DMS114 treated with DMSO at 0.1 percent for 48 hours (cell line): ENCODE results near the gene HDAC4.

Source experiments
- DNase-seq: peaks from one replicate; lab custom pipeline; 2025; ENCODE audit not compliant: unreplicated experiment; lab: John Stamatoyannopoulos, UW

Gene HDAC4

GRCh38 chr2:239101807-239102206, 299.0 kb downstream of the HDAC4 start:
- DNase-seq, result no peak

- DNase-seq, result no peak
Observed at GRCh38 chr2:239101071-239101470, 299.7 kb downstream of the HDAC4 start.

DNA sequence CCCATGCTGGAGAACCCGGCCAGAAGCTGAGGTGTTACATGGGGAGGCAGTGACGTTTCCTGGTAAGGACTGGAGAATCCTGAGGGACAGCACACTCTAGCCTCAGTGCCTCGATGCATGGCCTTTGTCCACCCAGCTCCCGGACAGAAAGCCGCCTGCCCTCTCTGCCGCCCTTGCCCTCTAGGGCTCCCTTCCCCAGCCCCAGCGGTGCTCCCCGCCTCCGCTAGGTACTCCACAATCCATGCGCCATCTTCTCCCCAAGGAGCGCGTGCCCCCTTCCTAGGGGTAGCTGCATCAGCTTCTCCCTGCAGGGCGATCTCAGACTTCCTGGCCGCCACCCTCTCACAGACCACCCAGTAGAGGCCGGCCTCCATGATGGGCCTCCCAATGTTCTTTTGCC, 301.3 kb downstream of the HDAC4 start:
- DNase-seq, result no peak

- DNase-seq, result no peak
Observed at GRCh38 chr2:239098288-239098970, 302.4 kb downstream of the HDAC4 start.

- no peak for DNase-seq
Observed at GRCh38 chr2:239097428-239097696, 303.5 kb downstream of the HDAC4 start.

DNA sequence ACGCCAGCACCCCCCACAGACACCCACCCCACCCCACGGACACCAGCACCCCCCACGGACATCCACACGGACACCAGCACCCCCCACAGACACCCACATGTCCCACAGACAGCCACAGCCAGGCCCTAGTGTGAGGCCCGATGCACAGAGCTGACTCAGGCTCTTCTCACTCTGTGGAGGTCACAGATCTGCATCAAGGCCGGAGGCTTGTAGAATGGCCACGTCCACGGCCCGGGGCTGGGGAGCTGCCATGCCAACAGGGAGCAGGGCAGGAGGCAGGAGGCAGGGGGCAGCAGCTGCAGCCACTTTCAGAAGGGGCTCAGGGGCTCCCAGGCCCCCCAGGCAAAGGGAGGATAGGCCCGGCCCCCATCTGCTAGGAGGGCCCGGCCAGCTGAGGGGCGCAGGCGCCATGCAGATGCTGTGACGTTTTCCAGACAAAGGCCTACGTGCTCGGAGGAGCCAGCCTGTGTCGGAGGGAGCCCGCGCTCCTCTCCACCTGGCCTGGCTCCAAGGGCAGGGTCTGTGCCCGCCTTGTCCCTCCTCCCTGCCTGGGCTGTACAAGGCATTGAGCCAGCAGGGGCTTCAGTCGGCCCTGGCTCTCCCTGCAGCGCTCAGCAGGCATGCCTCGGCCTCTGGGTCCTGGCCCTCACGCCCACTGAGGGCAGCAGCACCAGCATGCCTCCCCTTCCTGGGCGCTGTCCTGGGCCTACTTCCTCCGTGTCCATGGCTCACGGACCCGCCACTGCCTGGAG, 304.0 kb downstream of the HDAC4 start:
- DNase-seq, result no peak

DNA sequence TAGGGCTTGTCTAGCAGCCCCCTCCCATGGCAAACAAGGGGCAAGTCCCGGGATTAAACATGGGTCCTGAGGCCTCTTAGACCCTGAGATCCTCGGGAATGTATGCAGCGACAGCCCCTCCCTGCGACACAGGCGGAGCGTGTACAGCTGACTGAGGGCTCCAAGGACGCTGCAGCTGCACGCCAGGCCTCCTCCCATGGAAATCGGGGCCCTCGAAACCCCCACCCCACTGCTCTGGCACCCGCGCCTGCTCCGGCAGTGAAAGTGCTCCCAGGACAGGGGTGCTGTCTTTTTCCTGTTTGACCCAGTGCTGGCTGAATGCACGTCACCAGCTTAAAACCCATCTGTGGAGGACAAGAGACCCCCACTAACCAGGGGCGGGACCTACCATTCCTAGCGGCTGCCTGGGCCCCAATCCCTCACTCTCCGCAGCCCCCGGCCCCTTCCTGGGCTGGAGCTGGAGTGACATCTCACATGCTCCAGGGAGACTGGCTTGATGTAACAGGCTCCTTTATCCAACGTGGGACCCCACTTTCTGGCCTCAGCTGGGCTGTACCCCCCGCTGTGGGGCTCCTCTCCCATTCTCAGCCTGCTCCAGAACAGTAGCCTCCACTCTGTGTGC, 305.2 kb downstream of the HDAC4 start:
- no peak for DNase-seq

- no peak for DNase-seq
Observed at GRCh38 chr2:239094867-239095266, 306.0 kb downstream of the HDAC4 start.

GRCh38 chr2:239093952-239094351, 306.9 kb downstream of the HDAC4 start:
- DNase-seq, result no peak

DNA sequence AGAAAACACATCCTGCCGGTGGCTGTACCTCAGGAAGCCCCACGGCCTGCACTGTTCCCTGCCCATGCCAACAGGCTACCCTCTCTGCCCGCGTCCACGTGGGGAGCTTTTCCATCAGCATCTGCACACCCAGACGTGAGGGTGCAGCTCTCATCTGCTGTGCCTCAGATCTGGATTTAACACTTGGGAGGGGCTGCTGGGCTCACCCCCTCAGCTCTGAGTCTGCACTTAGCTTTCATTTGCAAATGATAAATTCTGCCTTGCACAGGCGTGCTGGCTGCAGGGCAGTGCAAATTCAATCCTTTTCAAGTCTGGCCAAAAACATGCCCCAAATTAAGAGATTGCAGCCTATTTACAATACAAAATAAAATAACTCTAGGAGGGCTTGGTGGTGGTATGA, 307.3 kb downstream of the HDAC4 start:
- no peak for DNase-seq

DNA sequence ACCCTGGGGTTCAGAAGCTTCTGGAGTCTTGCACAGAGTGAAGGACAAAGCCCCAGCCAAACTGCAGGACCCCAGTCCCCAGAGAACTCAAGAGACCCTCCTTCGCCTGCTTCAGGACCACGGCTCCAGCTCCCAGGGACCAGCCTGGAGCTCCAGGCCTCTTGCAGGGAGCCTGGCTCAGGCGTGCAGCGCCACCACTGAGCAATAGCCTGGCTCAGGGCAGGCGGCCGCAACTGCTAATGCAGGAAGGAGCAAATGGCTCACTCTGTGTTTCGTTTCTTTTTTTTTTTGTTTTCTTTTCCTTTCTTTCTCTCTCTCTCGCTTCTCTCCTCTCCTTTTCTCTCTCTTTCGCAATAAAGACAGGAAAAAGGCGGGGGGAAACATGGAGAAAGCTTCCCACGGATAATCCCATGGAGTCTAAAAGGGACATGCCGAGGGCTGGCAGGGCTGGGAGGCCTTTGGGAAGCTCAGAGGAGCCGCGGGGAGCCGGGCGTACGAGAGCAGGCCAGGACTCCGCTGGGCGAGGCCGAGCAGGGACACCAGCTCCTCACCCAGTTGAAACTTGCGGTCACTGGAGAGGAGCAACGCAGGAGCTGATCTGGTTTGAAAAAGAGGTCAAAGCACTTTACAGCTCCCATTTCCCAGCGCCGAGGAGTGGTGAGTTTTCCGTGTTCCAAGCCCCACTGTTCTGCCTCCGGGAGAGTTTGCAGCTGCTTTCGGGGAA, 308.1 kb downstream of the HDAC4 start:
- no peak for DNase-seq

DNA sequence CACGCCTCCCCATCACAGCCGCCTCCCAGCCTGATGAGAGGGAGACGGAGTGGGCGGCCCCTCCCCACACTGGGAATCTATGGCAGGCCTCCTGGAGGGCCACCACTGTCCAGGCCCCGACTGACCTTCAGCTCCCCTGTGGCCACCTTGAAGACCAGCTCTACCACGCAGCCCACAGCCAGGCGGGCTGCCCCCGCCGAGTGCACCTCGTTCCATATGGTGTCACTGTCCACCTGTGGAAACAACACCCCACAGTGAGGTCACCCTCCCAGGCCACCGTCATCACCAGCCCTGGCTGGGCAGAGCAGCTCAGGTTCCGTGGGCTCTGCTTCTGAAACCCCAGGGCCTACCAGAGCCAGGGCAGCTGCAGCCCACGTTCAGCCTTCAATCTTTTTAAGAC, 310.9 kb downstream of the HDAC4 start:
- no peak for DNase-seq

GRCh38 chr2:239087046-239087710, 313.6 kb downstream of the HDAC4 start:
- DNase-seq, result no peak

DNA sequence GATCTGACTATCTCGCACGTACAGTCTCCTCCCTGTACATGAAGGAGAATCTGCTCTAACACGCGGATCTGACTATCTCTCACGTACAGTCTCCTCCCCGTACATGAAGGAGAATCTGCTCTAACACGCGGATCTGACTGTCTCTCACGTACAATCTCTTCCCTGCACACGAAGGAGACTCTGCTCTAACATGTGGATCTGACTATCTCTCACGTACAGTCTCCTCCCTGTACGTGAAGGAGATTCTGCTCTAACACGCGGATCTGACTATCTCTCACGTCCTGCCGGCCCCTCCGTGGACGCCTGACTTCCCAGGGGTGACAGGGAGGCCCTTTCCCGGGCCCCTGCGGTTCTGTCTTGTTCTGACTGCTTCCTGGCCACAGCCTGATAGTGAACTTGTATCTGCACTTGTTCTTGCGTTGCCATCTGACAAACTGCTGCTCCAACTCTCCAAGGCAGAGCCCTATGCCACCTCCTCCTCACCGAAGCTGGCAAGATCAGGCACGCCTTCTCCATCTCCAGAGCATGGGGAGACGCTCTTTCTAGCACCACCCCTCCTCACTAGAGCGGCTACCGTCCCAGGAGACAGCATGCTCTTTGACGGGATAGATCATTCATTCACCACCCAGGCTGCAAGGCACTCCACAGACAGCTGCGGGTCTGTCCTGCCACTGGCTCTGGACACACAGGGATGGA, 314.3 kb downstream of the HDAC4 start:
- DNase-seq, result no peak

GRCh38 chr2:239085201-239085992, 315.4 kb downstream of the HDAC4 start:
- DNase-seq, result no peak

- no peak for DNase-seq
Observed at GRCh38 chr2:239084007-239084406, 316.8 kb downstream of the HDAC4 start.

DNA sequence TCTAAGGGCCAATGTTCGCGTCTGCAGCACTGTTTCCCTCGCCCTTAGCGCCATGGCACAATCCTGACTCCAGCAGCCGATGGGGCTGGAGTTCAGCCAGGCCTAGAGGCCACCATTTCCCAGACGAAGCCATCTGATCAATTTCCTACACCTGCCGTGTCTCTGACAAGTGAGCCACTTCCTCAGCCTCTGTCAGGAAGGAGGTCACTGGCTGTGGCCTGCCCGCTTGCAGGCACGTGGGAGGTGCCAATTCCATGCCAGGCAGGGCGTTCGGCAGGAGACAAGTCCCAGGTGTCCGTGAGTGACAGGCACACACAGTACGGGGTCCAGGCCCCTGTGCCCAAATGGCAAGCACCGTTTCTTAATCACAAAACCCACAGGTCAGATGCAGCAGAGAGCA, 318.4 kb downstream of the HDAC4 start:
- DNase-seq, result no peak

GRCh38 chr2:239081622-239082021, 319.2 kb downstream of the HDAC4 start:
- DNase-seq, result no peak

DNA sequence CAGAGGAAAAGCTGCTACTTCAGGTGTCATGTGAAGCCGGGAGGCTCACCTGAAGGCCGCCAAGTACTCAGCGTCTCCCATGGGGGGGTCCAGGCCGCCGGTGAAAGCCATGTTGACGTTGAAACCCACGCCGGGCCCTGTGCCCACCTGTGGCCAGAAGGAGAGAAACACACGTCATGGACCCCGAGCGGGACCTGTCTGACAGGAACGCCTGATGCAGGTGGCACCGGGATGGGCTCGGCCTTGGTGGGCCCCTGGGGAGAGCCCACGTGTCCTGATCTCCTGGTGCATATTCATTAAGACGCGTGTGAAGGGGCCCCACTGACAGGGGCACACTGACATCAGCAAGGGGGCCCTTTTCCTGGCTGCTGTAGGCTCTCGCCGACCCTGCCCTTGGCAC, 319.8 kb downstream of the HDAC4 start:
- DNase-seq, result no peak
